Right ventricle myocardium inferior (tissue), 1 donor: Measurements from ENCODE around the gene PCBP3. TPM values are rescaled to one million over a fixed set of nuclear protein-coding genes. Genes with fewer than 3 reads are reported as not detected.
"Not testable (repeated sequence)": the region's sequence is repeated elsewhere in the genome, so short reads cannot be mapped to it uniquely, and the experiment has no call there.

ENCODE experiments used
- ATAC-seq: fragments of 200-7000 bp; cut with Tn5 transposase; one replicate; pipeline ENCODE4 v1.9.1; 2020; ENCODE audit warnings: mild to moderate bottlenecking, moderate library complexity
- DNase-seq: peaks from one replicate; pipeline ENCODE4 v3.0.0; 2021; ENCODE audit errors: missing footprints
- intact Hi-C: fragments of 100-400 bp; cut with DNase I; formaldehyde crosslinking; loops from one replicate; pipeline ENCODE4 v1.11.0; 2022
- total RNA-seq: library from RNA; stranded (reverse); fragmentation: NEBNext Ultra II Directional; extraction: Animal tissue kit (Norgen Biotek cat#: 25700); gene quantifications from one replicate; pipeline ENCODE4 v1.2.1, GENCODE V29; 2021
- donor health status: DM: no; HTN: yes; CAD: no; lungs with severe emphysema.

PCBP3 gene
- total RNA-seq, 1 donor from 2014 or later = 3.7 TPM

DNA sequence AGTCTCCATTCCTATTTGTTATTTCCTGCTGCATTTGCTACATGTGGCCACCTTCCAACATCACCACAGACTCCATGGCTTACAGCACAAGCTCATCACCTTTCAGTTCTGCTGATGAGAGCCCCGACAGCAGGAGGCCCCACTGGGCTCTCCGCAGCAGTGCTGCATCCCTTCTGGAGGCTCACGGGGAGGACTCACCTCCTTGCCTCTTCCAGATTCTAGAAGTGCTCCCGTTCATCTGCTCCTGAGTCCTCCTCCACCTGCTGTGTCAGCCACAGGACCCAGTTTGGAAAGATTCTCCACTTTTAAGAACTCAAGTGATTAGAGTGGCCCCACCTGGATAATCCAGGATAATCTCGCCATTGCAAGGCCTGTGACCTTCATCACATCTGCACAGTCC lies 167.6 kb downstream of the PCBP3 start:
- peak; percentile 9 for DNase-seq
- ATAC-seq = no peak
- intact Hi-C loops = no loop called here

DNA sequence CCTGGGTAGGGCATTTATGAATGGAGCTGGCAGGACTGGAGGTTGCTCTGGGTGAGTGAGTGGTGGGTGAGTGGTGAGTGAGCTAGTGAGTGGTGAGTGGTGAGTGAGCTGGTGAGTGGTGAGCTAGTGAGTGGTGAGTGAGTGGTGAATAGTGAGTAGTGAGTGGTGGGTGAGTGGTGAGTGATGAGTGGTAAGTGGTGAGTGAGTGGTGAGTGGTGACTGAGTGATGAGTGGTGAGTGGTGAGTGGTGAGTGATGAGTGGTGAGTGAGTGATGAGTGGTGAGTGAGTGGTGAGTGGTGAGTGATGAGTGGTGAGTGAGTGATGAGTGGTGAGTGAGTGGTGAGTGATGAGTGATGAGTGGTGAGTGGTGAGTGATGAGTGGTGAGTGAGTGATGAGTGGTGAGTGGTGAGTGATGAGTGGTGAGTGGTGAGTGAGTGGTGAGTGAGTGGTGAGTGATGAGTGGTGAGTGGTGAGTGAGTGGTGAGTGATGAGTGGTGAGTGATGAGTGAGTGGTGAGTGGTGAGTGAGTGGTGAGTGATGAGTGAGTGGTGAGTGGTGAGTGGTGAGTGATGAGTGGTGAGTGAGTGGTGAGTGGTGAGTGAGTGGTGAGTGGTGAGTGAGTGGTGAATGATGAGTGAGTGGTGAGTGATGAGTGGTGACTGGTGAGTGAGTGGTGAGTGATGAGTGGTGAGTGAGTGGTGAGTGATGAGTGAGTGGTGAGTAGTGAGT lies 170.8 kb downstream of the PCBP3 start:
- intact Hi-C loops, ATAC-seq, DNase-seq: not testable (repeated sequence)

DNA sequence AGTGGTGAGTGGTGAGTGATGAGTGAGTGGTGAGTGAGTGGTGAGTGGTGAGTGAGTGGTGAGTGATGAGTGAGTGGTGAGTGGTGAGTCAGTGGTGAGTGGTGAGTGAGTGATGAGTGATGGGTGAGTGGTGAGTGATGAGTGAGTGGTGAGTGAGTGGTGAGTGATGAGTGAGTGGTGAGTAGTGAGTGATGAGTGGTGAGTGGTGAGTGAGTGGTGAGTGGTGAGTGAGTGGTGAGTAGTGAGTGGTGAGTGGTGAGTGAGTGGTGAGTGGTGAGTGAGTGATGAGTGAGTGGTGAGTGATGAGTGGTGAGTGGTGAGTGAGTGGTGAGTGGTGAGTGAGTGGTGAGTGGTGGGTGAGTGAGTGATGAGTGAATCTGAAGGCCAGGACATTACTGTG lies 172.3 kb downstream of the PCBP3 start:
- intact Hi-C loops, ATAC-seq, DNase-seq: not testable (repeated sequence)

DNA sequence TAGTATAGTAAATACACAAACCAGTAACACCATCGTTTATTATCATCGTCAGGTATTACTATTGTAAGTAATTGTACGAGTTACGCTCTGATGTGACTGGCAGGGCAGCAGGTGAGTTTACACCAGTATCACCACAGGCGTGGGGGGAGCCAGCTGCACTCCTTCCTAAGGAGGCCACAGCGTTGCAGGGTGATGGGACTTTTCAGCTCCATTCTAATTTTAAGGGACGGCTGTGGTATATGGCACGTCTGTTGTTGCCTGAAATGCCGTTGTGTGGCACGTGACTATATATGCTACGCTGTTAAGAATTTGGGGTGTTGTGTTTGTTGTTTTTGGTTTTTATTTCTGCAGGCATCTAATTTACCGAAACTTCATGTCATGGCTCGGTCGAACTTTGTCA lies 173.3 kb downstream of the PCBP3 start:
- intact Hi-C loops = no loop called here
- ATAC-seq (no peak), DNase-seq (no peak)

DNA sequence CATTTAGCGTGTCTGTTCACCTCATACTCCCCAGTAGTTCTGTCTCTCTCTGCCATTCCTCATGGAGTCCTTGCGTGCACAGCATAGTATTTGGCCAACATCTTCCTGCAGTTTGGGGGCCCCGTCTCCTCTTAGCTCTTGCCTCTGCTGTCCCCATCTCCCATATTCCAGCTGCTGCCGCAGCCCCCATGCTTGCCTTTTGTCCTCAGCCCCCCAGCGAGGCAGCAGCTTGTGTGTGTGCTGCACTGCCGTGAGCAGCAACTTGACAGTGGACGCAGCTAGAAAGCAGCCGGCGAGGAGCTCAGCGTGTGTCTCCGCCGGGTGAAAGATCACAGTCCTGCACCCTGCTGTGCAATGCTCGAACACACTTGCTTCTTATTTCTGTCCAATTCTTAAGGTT lies 173.8 kb downstream of the PCBP3 start:
- ATAC-seq (no peak), DNase-seq (no peak)
- intact Hi-C loops = no loop called here

DNA sequence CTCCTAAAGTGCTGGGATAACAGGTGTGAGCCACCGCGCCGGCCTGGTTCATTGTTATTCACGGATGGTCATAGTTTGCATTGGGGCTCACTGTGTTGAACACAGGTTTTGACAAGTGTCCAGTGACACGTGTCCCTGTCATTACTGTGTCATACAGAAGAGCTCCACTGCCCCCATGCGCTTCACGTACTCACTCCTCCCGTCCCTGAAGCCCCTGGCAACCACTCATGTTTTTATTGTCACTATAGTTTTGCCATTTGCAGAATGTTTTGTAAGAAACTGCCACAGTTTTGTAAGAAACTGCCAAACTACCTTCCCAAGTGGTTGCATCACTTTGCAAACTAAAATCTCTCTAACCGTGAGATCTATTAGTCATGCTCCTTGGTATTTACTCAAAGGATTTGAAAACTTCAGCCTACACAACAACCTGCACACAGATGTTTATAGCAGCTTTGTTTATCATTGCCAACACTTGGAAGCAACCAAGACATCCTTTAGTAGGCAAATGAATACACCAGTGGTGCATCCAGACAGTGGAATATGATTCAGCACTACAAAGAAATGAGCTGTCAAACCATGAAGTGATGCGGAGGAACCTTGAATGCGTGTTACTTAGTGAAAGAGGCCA lies 174.9 kb downstream of the PCBP3 start:
- no peak for ATAC-seq
- intact Hi-C loops = no loop called here
- DNase-seq = peak; percentile 48

DNA sequence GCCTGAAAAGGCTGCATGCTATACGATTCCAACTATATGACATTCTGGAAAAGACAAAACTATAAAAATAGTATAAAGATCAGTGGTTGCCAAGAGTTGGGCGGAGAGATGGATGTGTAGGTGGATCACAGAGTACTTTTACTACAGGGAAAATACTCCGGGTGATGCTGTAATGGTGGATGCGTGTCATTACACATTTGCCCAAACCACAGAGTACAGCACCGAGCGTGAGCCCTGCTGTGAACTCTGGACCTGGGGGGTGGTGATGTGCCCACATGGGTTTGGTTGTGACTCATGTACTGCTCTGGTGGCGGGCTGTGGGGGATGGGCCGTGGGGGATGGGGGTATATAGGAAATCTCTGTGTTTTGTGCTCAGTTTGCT lies 175.4 kb downstream of the PCBP3 start:
- ATAC-seq = no peak
- intact Hi-C loops = no loop called here
- DNase-seq = no peak

DNA sequence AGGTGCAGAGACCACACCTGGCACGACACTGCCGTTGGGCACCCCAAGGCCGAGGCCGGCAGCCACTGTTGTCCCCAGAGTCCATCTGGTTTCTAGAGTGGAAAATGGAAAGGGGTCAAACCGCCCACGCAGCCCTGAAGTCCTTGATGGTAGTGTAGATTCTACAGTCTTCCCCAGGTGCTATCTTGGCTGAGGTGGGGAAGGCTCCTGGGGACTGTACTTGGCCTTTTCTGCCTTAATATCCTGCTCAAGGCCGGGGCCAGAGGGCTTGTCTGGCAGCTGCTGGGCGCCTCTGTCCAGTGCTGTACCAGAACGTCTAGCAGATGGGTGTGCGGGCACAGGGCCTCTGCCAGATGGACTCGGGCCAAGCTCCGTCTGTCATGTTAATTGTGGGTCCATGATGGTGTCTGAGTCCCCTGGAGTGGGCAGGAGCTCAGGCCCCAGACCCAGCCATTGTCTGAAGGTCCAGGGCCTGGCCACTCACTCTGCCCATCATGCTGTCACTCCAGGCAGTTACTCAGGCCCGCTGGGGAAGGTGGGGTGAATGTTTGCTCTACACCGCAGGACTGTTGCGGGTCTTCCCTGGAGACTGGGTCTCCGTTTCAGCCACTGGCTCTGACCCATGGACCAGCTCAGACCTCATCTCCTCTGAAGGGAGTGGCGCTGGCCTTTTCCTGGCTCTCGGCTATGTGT lies 176.1 kb downstream of the PCBP3 start:
- ATAC-seq (no peak), DNase-seq (peak; percentile 49)
- intact Hi-C loops = loop anchor here (1.0 to 10.0 kb wide), 2 partner anchors 95 to 264 kb away; no protein-coding TSS in a partner anchor

DNA sequence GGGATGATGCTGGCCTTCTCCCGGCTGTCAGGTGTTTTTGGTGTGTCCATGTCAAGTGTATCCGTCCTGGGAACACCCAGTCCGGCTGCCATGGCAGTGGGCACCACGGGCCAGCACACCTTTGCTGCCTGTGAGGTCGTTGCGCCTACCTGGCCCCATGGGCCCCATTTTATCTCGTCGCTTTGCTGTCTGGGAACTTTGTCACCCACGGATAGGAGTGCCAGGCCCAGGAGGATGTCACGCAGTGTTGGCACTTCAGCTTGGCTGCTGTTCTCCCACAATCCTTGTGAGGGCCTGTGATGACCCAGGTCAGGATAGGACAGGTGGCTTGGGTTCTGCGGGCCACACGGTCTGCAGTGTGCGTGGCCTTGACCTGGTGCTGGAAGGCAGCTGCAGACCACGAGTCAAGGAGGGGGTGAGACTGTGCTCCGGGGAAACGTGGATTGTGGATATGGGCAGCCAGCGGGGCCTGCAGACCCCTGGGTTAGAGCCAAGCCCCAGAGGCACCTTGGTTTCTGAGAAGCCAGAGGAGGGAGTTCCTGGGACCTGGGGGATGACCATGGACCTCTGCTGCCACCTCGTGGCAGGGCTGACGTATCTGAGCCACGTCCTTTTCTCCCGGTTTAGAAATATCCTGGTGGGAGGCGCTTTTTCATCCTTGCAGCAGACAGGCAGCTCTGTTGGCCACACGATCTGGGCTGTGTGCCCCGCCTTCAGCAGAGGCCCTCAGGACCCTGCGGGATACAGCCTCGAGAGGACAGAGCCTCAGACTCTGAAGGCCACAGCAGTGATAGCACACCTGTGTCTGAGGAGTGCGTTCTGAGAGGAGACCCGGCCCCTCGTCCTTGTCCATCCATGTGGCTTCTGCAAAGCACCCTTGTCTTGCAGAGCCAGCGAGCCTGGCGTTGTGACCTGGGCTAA lies 176.9 kb downstream of the PCBP3 start:
- DNase-seq (peak; percentile 86), ATAC-seq (peak; percentile 78)
- intact Hi-C loops = loop anchor here (1.0 to 10.0 kb wide), 2 partner anchors 94 to 265 kb away; no protein-coding TSS in a partner anchor

DNA sequence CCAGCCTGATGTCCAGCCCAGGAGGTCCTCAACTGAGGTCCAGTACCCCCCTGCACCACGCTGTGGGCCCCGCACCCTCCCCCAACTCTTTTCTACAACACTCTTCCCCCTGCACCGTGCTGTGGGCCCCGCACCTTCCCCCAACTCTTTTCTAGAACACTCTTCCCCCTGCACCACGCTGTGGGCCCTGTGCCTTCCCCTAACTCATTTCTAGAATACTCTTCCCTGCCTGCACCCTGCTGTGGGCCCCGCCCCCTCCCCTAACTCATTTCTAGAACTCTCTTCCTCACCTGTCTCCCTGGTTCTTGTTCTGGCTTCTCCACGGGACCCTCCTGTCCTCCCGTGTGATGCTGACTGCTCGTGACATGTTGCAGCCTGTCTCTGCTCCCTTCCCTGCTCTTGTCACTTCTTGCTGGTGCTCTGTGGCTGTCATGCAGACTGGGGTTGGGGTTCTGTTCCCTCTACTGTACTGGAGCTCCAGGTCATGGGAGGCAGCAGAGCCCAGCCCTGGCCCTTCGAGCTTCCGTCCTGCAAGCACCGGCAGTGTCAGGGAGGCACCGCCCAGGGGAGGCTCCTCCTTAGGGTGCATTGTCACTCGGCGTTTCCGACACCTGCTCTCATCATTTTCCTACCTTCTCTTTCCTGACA lies 177.9 kb downstream of the PCBP3 start:
- intact Hi-C loops = loop anchor here (10.0 kb wide), 1 partner anchor 93 kb away; no protein-coding TSS in a partner anchor
- ATAC-seq = no peak

DNA sequence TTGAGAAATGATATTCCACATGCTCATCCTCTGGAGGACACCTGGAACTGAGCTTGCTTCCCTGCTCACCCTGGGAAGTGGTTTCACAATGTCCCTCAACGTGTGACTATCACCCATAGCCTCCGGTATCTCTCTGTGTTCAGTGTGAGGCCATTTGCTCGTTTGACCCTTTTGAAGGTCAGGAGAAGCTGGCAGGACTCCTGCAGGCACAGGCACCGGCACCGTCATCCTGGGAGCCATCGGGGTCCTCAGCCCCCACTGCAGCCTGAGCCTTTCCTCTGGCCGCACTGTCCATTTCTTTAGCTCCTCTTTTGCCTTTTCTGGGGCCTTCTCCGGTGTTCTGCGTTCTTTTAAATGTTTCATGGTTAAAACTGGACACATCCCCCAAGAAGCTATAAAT lies 178.5 kb downstream of the PCBP3 start:
- no peak for DNase-seq
- ATAC-seq = no peak
- intact Hi-C loops = loop anchor here (10.0 kb wide), 1 partner anchor 93 kb away; no protein-coding TSS in a partner anchor

More for the DNA sequence above, 177.9 kb downstream of the PCBP3 start:
- DNase-seq = no peak

DNA sequence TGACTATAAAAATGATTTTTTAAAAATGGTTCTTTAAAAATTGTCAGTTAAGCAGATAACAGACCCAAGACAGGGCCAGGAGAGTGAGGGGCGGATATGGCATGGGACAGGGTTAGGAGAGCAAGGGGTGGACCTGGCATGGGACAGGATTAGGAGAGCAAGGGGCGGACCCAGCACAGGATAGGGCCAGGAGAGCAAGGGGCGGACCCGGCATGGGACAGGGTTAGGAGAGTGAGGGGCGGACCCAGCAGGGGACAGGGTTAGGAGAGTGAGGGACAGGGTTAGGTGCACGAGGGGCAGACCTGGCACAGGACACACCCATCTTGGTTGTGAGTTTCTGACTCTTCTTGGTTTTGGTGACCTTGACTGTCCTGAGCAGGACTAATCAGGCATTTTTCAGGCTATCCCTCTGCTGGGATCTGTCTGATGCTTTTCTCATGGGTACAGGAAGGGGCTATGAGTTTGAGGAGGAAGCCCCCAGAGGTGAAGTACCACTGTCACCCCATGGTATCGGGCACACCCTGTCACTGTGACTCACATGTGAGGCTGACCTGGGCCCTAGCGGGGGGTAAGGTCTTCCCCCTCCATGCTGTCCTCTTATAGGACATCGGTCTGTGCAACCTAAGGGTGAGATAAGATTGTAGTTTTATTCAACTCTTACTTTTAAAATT lies 179.0 kb downstream of the PCBP3 start:
- ATAC-seq (no peak), DNase-seq (no peak)
- intact Hi-C loops = loop anchor here (10.0 kb wide), 1 partner anchor 92 kb away; no protein-coding TSS in a partner anchor

DNA sequence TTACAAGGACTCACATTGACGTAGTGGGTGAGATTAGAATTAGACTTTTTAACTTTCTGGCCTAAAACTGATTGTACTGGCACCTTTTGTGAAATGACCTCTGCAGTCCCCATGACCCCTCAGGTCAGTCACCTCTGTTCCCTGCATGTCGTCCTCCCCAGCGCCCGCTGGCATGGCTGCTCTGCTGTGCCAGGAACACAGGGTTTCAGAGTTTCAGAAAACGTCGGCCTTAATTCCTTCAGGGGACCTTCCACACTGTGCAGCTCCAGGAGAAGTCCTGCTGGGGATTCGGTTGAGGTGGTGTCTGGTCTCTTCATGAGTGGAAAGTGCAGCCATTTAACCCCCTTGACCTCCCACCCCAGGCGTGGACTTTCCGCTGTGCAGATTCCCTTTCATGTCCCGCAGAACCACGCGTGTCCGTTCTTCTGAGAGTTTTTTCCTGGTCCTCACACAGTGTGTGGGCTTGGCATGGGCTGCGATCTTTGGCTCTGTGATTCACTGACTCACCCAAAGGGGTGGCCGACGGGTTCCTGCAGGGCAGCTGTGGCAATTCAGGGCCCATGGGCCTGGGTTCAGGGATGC lies 179.7 kb downstream of the PCBP3 start:
- intact Hi-C loops = loop anchor here (10.0 kb wide), 1 partner anchor 92 kb away; no protein-coding TSS in a partner anchor
- no peak for DNase-seq

DNA sequence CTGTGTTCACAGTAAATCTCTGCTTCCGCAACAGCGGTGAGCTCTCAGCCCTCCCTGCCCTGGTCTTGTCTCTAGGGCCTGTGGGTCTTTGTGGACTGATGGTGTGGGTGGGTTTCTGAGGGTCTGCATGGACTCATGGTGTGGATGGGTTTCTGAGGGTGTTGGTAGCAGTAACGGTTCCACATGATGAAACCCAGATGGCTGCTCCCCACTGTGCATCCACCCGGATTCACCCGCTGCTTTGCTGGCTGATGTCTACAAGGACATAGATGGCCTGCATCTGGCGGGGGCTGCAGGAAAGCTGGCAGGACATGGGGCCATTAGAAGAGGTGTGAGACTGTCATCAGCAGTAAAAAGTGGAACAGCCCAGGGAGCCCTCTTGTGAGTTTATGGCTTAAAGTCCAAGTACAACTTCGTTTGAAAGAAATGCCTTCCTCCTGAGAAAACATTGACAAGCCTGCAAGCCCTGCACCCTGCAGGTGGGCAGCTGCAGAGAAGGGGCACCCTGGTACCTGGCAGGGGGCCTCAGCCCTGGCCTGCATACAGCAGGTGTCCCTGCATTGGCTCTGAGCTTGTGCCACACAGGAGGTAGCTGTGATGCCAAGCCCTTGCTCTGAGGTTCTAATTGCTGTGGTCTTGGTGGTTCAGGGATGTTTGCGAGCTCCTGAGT lies 181.2 kb downstream of the PCBP3 start:
- DNase-seq (no peak), ATAC-seq (no peak)
- intact Hi-C loops = loop anchor here (10.0 kb wide), 1 partner anchor 90 kb away; no protein-coding TSS in a partner anchor

More for the DNA sequence above, 179.7 kb downstream of the PCBP3 start:
- ATAC-seq = no peak

DNA sequence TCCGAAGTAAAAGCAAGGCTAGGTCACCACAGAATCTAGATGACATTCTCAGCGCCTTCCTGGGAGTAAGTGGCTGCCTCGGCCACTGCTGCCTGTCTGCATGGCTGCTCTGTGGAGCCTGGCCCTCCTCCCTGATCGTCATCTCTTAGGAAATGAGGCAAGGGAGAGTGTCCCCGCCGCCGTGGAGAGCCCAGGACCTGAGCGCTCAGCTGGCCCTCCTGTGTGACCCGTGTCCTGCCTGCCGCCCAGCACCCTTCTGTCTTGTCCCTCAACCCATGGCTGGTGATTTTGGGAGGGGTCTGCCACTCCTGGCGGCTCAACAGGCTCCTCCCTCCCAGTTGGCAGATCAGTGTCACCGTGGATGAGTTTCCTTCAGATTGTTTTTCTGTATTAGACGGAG lies 181.7 kb downstream of the PCBP3 start:
- DNase-seq (peak; percentile 60), ATAC-seq (no peak)
- intact Hi-C loops = loop anchor here (10.0 kb wide), 1 partner anchor 90 kb away; no protein-coding TSS in a partner anchor

DNA sequence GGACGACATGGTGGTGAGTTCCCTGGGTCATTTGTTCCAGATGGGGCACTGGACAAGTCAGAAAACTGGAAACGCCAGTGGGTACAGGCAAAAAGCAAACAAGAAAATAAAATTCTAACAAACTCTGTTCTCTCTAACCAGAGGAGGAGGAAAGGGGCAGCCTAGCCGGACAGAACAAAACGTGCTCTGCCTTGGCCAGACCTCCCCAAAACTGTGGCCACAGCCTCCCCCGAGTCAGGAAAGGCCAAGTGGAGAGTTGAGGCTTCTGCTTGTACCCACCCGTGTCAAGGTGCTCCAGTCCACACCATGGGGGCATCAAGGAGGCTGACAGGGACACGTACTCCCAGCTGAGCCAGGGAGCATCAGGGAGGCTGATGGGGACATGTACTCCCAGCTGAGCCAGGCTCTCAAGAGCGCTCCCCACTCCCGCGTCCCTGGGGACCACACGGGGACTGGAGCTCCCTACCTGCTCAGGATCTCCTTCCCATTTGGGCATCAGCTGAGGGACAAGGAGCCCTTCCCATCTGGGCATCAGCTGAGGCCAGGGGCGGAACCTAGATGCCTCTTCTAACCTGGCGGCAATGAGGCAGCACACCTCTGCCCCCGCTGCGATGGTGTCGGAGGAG lies 183.3 kb downstream of the PCBP3 start:
- ATAC-seq (no peak), DNase-seq (no peak)
- intact Hi-C loops = loop anchor here (10.0 kb wide), 1 partner anchor 88 kb away; no protein-coding TSS in a partner anchor
